ENCODE results near the gene PTCHD1.

The PTCHD1 gene

GRCh38 chrX:23334848-23335599 is at the start of gene PTCHD1:
PTCHD1 (plus strand) TSS chrX:23334849; CDS start chrX:23334876, 27 bp downstream.
- TF ChIP-seq CTCF (IDR thresholded peaks at IDR 0.05; ENCODE audit: low read depth, low read length, missing control alignments): no peak
- no peak within 1 kb of the TSS for H3K4me3 ChIP-seq (ENCODE audit: low read depth, low read length)
- no peak for DNase-seq (ENCODE audit: low read depth)

GRCh38 chrX:23286731-23287130 is 47.9 kb upstream of the PTCHD1 start:
- no peak for TF ChIP-seq CTCF (IDR thresholded peaks at IDR 0.05; ENCODE audit: low read depth, low read length, missing control alignments)
- no peak overlapping the region for H3K4me3 ChIP-seq (ENCODE audit: low read depth, low read length)
- no peak for DNase-seq (ENCODE audit: low read depth)

GRCh38 chrX:23287191-23287725 is 47.4 kb upstream of the PTCHD1 start:
- DNase-seq (ENCODE audit: low read depth): no peak
- no peak overlapping the region for H3K4me3 ChIP-seq (ENCODE audit: low read depth, low read length)
- TF ChIP-seq CTCF (IDR thresholded peaks at IDR 0.05; ENCODE audit: low read depth, low read length, missing control alignments): no peak

- DNase-seq (ENCODE audit: low read depth): no peak
- H3K4me3 ChIP-seq (ENCODE audit: low read depth, low read length): no peak overlapping the region
- no peak for TF ChIP-seq CTCF (IDR thresholded peaks at IDR 0.05; ENCODE audit: low read depth, low read length, missing control alignments)
Measured at GRCh38 chrX:23292354-23292987, 42.2 kb upstream of the PTCHD1 start.

- DNase-seq (ENCODE audit: low read depth): no peak
- TF ChIP-seq CTCF (IDR thresholded peaks at IDR 0.05; ENCODE audit: low read depth, low read length, missing control alignments): no peak
- no peak overlapping the region for H3K4me3 ChIP-seq (ENCODE audit: low read depth, low read length)
Measured at GRCh38 chrX:23292988-23293651, 41.5 kb upstream of the PTCHD1 start.

- DNase-seq (ENCODE audit: low read depth): no peak
- no peak for TF ChIP-seq CTCF (IDR thresholded peaks at IDR 0.05; ENCODE audit: low read depth, low read length, missing control alignments)
- no peak overlapping the region for H3K4me3 ChIP-seq (ENCODE audit: low read depth, low read length)
Measured at GRCh38 chrX:23304881-23305280, 29.8 kb upstream of the PTCHD1 start.
